ENCODE data around the gene RHCE. TPM values are rescaled to one million over a fixed set of nuclear protein-coding genes. Genes with fewer than 3 reads are reported as not detected.

Gene RHCE
- total RNA-seq, 1 experiment from 2014 or later = 0.24 TPM

DNA sequence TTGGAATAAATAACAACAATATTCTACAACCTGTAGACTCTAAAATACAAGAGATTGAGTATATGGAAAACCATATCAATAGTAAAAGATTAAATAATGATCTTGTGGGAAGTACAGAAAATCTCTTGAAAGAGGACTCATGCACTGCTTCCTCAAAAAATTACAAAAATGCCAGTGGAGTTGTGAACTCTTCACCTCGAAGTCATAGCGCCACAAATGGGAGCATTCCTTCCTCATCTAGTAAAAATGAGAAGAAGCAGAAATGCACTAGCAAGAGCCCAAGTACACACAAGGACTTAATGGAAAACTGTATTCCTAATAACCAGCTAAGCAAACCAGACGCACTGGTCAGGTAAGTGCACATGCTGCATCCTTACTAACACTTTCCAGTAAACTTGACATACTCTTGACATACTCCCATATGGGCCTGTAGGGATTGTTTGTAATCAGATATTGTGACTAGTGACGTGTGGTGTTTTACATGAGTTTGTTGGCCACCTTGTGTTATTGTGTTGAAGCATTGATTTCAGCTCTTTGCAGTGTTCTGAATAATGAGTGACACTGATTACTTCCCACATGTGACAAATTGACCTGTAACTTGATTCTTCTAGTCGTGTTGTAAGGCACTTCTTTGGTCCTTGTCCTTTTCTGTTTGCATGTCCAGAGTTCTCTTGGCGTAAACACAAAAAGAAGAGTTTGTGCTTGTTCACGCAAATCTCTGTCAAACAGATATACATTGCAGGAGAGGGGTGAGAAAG lies 38.1 kb upstream of the RHCE start:
- Mint-ChIP-seq H3K27me3 (ENCODE audit: low read depth) (no peaks in the 10 kb centered on the region), H3K4me1 (no peaks in the 10 kb centered on the region), H3K27ac (no peak overlapping the region), H3K9me3 (no peaks in the 10 kb centered on the region), H3K4me3 (no peak overlapping the region), H3K36me3 (peaks cover 15% of the 10 kb centered on the region)
- POLR2A ChIA-PET = no interaction called here
- TF ChIP-seq ATF1 (CRISPR knock-in tag; IDR thresholded peaks at IDR 0.05) (no peak), NFATC4 (CRISPR knock-in tag; IDR thresholded peaks at IDR 0.05) (no peak), NR1H2 (CRISPR knock-in tag; IDR thresholded peaks at IDR 0.05) (no peak), ZNF232 (CRISPR knock-in tag; IDR thresholded peaks at IDR 0.05) (no peak), MYBL2 (CRISPR knock-in tag; IDR thresholded peaks at IDR 0.05) (no peak), SMAD4 (CRISPR knock-in tag; IDR thresholded peaks at IDR 0.05) (no peak), GRHL2 (CRISPR knock-in tag; IDR thresholded peaks at IDR 0.05; ENCODE audit: insufficient replicate concordance, severe bottlenecking) (no peak), ESRRA (CRISPR knock-in tag; IDR thresholded peaks at IDR 0.05; ENCODE audit: borderline replicate concordance) (no peak), IRF2 (CRISPR knock-in tag; IDR thresholded peaks at IDR 0.05; ENCODE audit: borderline replicate concordance, low read depth) (no peak), CREM (CRISPR knock-in tag; IDR thresholded peaks at IDR 0.05) (no peak), MXD4 (CRISPR knock-in tag; IDR thresholded peaks at IDR 0.05; ENCODE audit: borderline replicate concordance) (no peak)
- TF ChIP-seq, protein P1, sequence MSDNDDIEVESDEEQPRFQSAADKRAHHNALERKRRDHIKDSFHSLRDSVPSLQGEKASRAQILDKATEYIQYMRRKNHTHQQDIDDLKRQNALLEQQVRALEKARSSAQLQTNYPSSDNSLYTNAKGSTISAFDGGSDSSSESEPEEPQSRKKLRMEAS (CRISPR knock-in tag; IDR thresholded peaks at IDR 0.05) = no peak
- TF ChIP-seq, protein P2, sequence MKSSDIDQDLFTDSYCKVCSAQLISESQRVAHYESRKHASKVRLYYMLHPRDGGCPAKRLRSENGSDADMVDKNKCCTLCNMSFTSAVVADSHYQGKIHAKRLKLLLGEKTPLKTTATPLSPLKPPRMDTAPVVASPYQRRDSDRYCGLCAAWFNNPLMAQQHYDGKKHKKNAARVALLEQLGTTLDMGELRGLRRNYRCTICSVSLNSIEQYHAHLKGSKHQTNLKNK (CRISPR knock-in tag; IDR thresholded peaks at IDR 0.05) = no peak
- TF ChIP-seq, protein P3, sequence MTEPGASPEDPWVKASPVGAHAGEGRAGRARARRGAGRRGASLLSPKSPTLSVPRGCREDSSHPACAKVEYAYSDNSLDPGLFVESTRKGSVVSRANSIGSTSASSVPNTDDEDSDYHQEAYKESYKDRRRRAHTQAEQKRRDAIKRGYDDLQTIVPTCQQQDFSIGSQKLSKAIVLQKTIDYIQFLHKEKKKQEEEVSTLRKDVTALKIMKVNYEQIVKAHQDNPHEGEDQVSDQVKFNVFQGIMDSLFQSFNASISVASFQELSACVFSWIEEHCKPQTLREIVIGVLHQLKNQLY (CRISPR knock-in tag; IDR thresholded peaks at IDR 0.05) = no peak
- TF ChIP-seq, protein P4, sequence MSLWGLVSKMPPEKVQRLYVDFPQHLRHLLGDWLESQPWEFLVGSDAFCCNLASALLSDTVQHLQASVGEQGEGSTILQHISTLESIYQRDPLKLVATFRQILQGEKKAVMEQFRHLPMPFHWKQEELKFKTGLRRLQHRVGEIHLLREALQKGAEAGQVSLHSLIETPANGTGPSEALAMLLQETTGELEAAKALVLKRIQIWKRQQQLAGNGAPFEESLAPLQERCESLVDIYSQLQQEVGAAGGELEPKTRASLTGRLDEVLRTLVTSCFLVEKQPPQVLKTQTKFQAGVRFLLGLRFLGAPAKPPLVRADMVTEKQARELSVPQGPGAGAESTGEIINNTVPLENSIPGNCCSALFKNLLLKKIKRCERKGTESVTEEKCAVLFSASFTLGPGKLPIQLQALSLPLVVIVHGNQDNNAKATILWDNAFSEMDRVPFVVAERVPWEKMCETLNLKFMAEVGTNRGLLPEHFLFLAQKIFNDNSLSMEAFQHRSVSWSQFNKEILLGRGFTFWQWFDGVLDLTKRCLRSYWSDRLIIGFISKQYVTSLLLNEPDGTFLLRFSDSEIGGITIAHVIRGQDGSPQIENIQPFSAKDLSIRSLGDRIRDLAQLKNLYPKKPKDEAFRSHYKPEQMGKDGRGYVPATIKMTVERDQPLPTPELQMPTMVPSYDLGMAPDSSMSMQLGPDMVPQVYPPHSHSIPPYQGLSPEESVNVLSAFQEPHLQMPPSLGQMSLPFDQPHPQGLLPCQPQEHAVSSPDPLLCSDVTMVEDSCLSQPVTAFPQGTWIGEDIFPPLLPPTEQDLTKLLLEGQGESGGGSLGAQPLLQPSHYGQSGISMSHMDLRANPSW (CRISPR knock-in tag; conservative IDR thresholded peaks at IDR 0.05; ENCODE audit: low read depth) = no peak
- TF ChIP-seq, protein P5, sequence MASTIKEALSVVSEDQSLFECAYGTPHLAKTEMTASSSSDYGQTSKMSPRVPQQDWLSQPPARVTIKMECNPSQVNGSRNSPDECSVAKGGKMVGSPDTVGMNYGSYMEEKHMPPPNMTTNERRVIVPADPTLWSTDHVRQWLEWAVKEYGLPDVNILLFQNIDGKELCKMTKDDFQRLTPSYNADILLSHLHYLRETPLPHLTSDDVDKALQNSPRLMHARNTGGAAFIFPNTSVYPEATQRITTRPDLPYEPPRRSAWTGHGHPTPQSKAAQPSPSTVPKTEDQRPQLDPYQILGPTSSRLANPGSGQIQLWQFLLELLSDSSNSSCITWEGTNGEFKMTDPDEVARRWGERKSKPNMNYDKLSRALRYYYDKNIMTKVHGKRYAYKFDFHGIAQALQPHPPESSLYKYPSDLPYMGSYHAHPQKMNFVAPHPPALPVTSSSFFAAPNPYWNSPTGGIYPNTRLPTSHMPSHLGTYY (CRISPR knock-in tag; IDR thresholded peaks at IDR 0.05) = no peak
- TF ChIP-seq, protein P6, sequence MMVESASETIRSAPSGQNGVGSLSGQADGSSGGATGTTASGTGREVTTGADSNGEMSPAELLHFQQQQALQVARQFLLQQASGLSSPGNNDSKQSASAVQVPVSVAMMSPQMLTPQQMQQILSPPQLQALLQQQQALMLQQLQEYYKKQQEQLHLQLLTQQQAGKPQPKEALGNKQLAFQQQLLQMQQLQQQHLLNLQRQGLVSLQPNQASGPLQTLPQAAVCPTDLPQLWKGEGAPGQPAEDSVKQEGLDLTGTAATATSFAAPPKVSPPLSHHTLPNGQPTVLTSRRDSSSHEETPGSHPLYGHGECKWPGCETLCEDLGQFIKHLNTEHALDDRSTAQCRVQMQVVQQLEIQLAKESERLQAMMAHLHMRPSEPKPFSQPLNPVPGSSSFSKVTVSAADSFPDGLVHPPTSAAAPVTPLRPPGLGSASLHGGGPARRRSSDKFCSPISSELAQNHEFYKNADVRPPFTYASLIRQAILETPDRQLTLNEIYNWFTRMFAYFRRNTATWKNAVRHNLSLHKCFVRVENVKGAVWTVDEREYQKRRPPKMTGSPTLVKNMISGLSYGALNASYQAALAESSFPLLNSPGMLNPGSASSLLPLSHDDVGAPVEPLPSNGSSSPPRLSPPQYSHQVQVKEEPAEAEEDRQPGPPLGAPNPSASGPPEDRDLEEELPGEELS (CRISPR knock-in tag; IDR thresholded peaks at IDR 0.05) = no peak
- TF ChIP-seq, protein P7, sequence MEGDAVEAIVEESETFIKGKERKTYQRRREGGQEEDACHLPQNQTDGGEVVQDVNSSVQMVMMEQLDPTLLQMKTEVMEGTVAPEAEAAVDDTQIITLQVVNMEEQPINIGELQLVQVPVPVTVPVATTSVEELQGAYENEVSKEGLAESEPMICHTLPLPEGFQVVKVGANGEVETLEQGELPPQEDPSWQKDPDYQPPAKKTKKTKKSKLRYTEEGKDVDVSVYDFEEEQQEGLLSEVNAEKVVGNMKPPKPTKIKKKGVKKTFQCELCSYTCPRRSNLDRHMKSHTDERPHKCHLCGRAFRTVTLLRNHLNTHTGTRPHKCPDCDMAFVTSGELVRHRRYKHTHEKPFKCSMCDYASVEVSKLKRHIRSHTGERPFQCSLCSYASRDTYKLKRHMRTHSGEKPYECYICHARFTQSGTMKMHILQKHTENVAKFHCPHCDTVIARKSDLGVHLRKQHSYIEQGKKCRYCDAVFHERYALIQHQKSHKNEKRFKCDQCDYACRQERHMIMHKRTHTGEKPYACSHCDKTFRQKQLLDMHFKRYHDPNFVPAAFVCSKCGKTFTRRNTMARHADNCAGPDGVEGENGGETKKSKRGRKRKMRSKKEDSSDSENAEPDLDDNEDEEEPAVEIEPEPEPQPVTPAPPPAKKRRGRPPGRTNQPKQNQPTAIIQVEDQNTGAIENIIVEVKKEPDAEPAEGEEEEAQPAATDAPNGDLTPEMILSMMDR (IDR thresholded peaks at IDR 0.05) = no peak
- TF ChIP-seq, protein P8, sequence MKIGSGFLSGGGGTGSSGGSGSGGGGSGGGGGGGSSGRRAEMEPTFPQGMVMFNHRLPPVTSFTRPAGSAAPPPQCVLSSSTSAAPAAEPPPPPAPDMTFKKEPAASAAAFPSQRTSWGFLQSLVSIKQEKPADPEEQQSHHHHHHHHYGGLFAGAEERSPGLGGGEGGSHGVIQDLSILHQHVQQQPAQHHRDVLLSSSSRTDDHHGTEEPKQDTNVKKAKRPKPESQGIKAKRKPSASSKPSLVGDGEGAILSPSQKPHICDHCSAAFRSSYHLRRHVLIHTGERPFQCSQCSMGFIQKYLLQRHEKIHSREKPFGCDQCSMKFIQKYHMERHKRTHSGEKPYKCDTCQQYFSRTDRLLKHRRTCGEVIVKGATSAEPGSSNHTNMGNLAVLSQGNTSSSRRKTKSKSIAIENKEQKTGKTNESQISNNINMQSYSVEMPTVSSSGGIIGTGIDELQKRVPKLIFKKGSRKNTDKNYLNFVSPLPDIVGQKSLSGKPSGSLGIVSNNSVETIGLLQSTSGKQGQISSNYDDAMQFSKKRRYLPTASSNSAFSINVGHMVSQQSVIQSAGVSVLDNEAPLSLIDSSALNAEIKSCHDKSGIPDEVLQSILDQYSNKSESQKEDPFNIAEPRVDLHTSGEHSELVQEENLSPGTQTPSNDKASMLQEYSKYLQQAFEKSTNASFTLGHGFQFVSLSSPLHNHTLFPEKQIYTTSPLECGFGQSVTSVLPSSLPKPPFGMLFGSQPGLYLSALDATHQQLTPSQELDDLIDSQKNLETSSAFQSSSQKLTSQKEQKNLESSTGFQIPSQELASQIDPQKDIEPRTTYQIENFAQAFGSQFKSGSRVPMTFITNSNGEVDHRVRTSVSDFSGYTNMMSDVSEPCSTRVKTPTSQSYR (CRISPR knock-in tag; IDR thresholded peaks at IDR 0.05) = no peak
- ATAC-seq (no peak), DNase-seq (ENCODE audit: low spot score) (no peak)
- CTCF ChIA-PET = no interaction called here
